Left lung (tissue), 10 donors: ENCODE data around the gene SIX3. TPM values are rescaled to one million over a fixed set of nuclear protein-coding genes. Genes with fewer than 3 reads are reported as not detected.

Experiments used
- ATAC-seq: fragments of 200-7000 bp; cut with Tn5 transposase; one replicate; pipeline ENCODE4 v1.9.1; 2020; ENCODE audit warnings: moderate library complexity
- DNase-seq, 4 donors: peaks; one replicate each; pipeline ENCODE4 v3.0.0-alpha.2; 2013 to 2020
- H3K27ac ChIP-seq, 2 donors: fragments of 200-600 bp; sonication (generic) in 1 of 2; one replicate each; pipeline versions ENCODE4 v1.5.0 to v1.8.0; 2020 to 2021
- H3K27me3 ChIP-seq, 2 donors: fragments of 200-600 bp; sonication (generic) in 1 of 2; one replicate each; pipeline versions ENCODE4 v1.5.0 to v1.8.0; 2020 to 2021
- H3K36me3 ChIP-seq, 2 donors: fragments of 200-600 bp; sonication (generic) in 1 of 2; one replicate each; pipeline versions ENCODE4 v1.5.0 to v1.8.0; 2020 to 2021
- H3K4me1 ChIP-seq, 2 donors: fragments of 200-600 bp; one replicate each; pipeline ENCODE4 v1.8.0; 2021
- H3K4me3 ChIP-seq, 2 donors: fragments of 200-600 bp; sonication (generic) in 1 of 2; one replicate each; pipeline versions ENCODE4 v1.5.0 to v1.8.0; 2020 to 2021; ENCODE audit warnings: mild to moderate bottlenecking in 1 of 2
- H3K9me3 ChIP-seq, 2 donors: fragments of 200-600 bp; sonication (generic) in 1 of 2; one replicate each; pipeline versions ENCODE4 v1.5.0 to v1.8.0; 2020 to 2021
- intact Hi-C, 2 donors: fragments of 100-400 bp; cut with DNase I; formaldehyde crosslinking; loops; one replicate each; pipeline versions ENCODE4 v1.11.2 to v1.14.2; 2022
- polyA plus RNA-seq, 6 donors: library from polyadenylated mRNA; unstranded; fragments of 120-200 nt; gene quantifications; one replicate each; pipeline ENCODE4 v1.2.1, GENCODE V29; 2013; ENCODE audit not compliant: insufficient read length in 6 of 6
- total RNA-seq, 2 donors: library from RNA; stranded (reverse); fragmentation: NEBNext Ultra II Directional; extraction: Animal tissue kit (Norgen Biotek cat#: 25700); gene quantifications; one replicate each; pipeline ENCODE4 v1.2.1, GENCODE V29; 2021
- TF ChIP-seq, protein P1 (sequence below), 2 donors: fragments of 200-600 bp; sonication (generic) in 1 of 2; IDR thresholded peaks; one replicate each; pipeline versions ENCODE4 v1.5.0 to v1.8.0; 2021; ENCODE audit warnings: antibody characterized with exemption in 2 of 2
- donor health status: DM: no; HTN: yes; CAD: no.
- donor health status: DM: no; HTN: no; CAD: no.

Gene SIX3
- total and polyA plus RNA-seq, 8 donors = not detected

DNA sequence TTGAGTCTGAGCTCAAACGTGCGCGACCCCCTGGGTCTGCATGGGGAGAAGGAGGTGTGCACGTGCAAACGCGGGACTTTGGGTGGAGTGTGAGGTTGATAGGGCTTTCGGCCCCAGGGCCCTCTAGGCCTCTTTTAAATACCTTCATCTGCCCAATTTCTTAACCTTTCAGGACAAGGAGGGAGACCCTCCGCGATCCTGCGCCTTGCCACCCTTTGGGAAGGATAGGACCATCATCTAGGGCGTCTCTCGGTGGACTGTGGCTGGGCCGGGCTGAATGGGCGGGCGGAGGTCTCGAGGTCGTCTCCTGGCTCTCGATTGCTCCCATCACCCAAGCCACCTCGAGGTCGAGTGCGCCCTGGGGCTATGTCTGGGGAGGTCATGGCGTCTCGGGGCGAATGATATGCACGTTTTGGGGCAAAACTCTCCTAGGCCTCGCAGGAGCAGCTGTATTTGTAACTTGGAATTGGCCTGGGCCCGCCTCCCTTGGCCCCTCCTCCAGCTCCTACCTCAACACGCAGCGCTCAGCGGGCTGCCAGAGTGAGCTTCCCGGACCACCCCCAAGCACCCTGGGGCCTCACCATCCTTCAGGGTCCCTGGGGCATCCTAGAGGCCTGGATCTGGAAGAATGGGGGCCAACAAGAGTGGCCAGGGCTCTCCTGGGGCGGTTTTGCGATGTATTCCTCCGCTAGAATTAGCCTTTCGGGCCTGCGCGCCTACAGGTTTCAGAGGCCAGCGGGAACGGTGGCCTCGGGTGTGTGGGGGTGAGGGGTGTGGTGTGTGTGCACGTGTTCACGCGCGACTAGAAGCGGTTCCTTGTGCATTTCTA lies 8.7 kb upstream of the SIX3 start:
- no peak overlapping the region for H3K27ac ChIP-seq
- no peak for ATAC-seq
- H3K4me3 ChIP-seq = no peak overlapping the region
- peaks cover 99 to 100% of the 10 kb centered on the region in 2 donors for H3K27me3 ChIP-seq
- DNase-seq = peak in 1 of 4 donors; percentile 61
- intact Hi-C loops = no loop called here
- H3K9me3 ChIP-seq = no peaks in the 10 kb centered on the region
- no peaks in the 10 kb centered on the region for H3K36me3 ChIP-seq
- H3K4me1 ChIP-seq = peaks cover 0 to 38% of the 10 kb centered on the region in 2 donors
- TF ChIP-seq, protein P1, sequence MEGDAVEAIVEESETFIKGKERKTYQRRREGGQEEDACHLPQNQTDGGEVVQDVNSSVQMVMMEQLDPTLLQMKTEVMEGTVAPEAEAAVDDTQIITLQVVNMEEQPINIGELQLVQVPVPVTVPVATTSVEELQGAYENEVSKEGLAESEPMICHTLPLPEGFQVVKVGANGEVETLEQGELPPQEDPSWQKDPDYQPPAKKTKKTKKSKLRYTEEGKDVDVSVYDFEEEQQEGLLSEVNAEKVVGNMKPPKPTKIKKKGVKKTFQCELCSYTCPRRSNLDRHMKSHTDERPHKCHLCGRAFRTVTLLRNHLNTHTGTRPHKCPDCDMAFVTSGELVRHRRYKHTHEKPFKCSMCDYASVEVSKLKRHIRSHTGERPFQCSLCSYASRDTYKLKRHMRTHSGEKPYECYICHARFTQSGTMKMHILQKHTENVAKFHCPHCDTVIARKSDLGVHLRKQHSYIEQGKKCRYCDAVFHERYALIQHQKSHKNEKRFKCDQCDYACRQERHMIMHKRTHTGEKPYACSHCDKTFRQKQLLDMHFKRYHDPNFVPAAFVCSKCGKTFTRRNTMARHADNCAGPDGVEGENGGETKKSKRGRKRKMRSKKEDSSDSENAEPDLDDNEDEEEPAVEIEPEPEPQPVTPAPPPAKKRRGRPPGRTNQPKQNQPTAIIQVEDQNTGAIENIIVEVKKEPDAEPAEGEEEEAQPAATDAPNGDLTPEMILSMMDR (IDR thresholded peaks at IDR 0.05) = no peak

DNA sequence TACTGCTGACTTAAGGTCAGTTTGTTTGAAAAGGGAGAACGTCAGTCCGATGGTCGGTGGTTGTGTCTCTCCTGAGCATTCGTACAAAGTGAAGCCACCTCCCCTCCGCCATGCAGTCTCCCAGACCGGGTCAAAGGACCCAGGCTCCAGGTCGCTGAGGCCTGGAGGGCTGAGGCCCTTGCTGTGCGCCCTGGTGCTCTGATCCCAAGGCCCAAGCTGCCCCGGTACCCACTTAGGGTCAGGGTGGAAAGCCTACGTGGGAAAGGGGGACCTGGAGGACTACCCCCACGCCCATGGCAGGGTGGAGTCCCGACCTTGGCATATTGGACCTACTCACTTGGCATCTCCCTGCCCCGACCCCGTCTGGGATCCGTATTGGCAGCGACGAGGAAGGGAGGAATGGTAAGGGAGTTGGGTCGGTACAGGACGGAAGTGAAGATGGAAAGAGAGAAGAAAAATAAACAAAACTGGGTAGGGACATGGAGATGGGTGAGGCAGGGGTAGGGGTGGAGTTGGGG lies 8.0 kb upstream of the SIX3 start:
- H3K4me1 ChIP-seq = peaks cover 0 to 44% of the 10 kb centered on the region in 2 donors
- TF ChIP-seq, protein P1 (IDR thresholded peaks at IDR 0.05) = no peak
- no peak for ATAC-seq

DNA sequence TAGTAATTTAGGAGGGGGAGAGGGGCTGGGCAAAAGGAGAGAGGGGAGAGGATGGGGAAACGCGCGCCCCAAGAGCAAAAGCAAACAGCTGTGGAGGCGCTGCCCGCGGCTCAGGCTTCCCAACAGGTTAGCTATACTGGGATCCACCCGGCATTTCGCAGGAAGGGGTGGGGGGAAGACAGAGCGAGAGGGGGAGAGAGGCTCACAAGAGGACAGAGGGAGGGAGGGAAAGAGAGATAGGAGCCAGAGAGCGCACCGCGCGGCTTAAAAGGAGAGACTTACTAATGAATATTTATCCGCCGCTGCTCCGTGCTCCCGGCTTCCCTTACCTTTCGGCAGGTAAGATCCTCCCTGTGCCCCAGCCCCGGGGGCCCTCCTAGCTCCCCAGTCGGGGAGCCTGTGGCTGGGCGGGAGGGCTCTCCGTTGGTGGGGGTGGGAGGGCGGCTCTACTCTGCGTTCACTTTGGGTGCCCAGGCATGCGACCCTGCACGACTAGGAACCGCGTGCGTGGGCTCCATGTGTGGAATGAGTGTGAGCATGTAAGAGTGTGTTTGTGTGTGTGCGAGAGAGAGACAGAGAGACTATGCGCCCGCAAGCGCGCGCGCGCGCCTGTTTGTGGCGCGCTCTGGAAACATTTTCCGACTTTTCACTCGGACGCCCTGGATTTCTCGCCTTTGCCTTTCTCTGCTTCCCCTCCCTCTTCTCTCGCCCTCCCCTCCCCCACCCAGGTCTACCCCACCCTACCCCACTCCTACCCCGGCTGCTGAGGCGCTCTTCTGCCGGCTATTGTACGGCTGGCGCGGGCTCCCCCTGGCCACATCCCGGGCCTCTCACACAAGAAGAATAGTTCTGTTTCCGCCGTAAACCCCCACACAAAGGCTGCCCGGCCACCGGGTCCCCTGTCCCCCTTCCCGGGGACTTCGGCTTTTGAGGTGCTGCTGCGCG lies 7.2 kb upstream of the SIX3 start:
- no peak overlapping the region for H3K4me3 ChIP-seq
- peaks cover 0 to 44% of the 10 kb centered on the region in 2 donors for H3K4me1 ChIP-seq
- no peaks in the 10 kb centered on the region for H3K36me3 ChIP-seq
- H3K9me3 ChIP-seq = no peaks in the 10 kb centered on the region
- ATAC-seq (no peak), DNase-seq (peak in 1 of 4 donors; percentile 67)
- TF ChIP-seq, protein P1 (IDR thresholded peaks at IDR 0.05) = no peak
- H3K27ac ChIP-seq = no peak overlapping the region
- intact Hi-C loops = no loop called here
- H3K27me3 ChIP-seq = peaks cover 99 to 100% of the 10 kb centered on the region in 2 donors

More for the DNA sequence above, 8.0 kb upstream of the SIX3 start:
- Histone ChIP-seq H3K9me3 (no peaks in the 10 kb centered on the region), H3K4me3 (no peak overlapping the region), H3K27ac (no peak overlapping the region), H3K36me3 (no peaks in the 10 kb centered on the region), H3K27me3 (peaks cover 99 to 100% of the 10 kb centered on the region in 2 donors)
- no peak for DNase-seq
- intact Hi-C loops = no loop called here

DNA sequence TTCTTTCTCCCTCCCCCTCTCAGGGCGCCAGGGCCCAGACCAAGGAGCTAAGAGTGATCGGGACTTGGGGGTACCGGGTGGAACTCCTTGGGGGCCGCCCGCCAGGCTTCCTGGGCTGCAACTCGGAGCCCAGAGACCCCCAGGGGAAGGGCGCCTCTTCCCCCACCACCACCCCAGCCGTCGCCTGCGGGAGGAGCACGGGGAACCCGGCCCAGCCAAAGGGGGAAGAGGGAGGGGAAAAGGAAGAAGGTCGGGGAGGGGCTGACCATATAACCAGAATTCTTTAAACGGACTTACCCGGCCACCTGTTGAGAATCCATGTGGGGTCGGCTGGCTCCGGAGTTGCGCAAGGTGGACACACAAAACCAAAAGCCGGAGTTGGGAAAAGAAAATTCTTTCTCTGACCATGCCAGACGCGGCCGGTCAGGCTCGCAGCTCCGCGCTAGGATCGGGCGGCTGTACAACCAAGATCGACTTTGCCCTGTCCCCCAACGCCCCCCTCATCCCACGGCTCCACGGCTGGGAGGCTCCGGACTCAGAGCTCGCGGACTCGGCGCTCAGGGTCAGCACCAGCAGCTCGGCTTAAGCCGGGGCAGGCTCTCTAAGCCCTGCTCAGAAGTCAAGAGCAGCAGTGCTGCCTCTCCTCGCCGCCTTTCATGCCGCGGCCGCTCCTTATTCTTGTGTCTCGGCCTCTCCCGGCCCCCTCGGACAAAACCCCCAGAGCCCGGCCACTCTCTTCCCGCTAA lies 6.3 kb upstream of the SIX3 start:
- Histone ChIP-seq H3K9me3 (no peaks in the 10 kb centered on the region), H3K27me3 (peaks cover 99 to 100% of the 10 kb centered on the region in 2 donors), H3K36me3 (no peaks in the 10 kb centered on the region), H3K27ac (no peak overlapping the region), H3K4me1 (peaks cover 0 to 35% of the 10 kb centered on the region in 2 donors), H3K4me3 (no peak overlapping the region)
- intact Hi-C loops = no loop called here
- no peak for DNase-seq
- TF ChIP-seq, protein P1 (IDR thresholded peaks at IDR 0.05) = no peak
- no peak for ATAC-seq
